NCI-H748 (cell line): ENCODE results near the gene NCK2.
A peak's percentile ranks its signal among the peaks of the same experiment; 100 is the strongest.

Experiments used
- DNase-seq: peaks from one replicate; lab custom pipeline; 2025; ENCODE audit not compliant: unreplicated experiment; lab: John Stamatoyannopoulos, UW

The NCK2 gene

GRCh38 chr2:105866216-105867185, 121.8 kb downstream of the NCK2 start:
- DNase-seq, result no peak

DNA sequence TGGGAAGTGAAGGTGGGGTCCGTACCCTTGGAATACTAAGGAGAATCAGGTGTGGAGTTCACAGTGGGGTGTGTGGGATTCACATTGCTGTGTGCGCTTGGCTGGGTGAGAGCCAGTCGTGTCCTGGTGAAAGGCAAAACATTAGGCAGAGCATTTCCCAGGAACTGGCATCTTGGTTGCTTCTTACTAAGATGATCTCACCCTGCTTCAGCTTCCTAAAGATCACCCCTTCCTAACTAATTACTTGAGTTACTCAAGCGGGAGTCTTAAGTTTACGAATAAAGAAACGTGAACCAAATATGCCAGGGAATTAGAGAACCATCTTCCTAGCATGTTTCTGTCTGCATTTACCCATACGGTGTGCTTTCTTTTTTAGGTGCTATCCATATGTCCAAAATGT, 122.9 kb downstream of the NCK2 start:
- DNase-seq, result no peak

DNA sequence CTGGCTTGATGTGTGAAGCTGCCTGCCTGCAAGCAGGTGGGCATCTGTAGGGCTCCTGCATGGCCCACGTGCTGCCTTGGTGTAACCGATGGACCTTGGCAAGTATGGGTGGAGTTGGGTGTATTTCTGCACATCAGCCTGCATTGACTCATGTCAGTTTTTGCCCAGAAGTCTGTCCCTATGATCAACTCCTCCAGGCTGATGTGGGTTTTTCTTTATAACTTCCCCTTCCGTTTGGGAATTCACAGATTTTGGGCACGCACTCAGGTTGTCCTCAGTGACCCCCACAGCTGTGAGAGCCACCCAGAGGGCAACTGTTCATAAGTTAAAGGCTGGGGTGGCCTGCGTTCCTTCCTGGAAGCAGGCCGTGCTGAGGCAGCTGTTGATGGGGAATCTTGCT, 123.3 kb downstream of the NCK2 start:
- DNase-seq, result no peak

DNA sequence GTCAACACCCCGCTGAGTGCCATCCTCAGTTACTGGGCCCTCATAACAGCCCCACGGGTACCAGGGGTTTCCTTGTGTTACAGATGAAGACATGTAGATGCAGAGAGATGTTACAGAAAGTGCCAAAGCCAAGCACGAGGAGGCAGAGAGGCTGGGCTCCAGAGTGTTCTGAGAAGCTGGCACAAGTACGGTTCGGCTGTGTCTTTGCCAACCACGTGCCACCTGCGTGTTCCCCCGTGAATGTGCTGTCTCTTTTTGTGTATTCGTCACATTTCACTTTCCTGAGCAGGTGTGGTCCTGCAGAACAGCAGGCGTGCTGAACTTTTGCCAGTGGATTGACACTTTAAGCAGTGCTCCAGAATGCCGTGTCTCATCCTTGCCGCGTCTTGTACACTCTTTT, 124.6 kb downstream of the NCK2 start:
- no peak for DNase-seq

DNA sequence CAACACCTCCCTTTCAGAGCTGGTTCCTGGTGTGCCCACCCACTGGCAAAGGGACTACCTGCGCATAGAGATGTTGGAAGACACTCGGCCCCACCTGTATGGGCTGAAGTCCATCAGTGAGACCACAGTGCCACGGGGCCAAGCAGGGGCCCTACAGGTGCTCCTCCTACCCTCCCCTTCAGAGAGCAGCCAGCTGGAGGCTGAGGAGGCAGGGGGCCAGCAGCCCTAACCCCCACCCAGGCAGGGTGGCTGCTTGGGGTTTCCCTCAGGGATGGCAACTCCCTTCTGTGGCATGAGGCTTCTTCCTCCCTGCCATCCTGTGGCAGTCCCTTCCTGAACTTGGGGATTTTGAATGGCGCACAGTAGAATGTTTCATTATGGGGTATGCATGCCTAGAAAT, 125.3 kb downstream of the NCK2 start:
- DNase-seq, result no peak

DNA sequence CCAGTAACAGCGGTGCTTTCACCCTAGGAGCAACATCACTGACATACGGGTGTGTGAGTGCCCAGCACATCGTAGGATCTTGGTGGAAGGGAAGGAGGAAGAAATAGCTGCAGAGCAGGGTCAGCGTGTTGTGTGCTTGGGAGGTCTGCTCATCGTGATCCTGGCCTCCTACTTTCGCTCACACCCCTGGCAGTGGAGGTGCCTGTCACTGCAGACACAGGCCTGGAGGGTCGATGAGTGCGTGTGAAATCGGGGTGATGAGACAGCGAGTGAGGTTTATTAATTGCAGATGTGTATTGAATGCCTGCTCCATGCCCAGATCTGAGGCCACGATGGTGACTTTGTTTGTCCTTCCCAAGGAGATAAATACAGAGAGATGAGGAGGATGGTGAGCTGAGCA, 126.1 kb downstream of the NCK2 start:
- no peak for DNase-seq

- DNase-seq, result no peak
Observed at GRCh38 chr2:105872142-105872728, 127.5 kb downstream of the NCK2 start.

- no peak for DNase-seq
Observed at GRCh38 chr2:105872830-105873229, 128.1 kb downstream of the NCK2 start.

GRCh38 chr2:105873281-105873680, 128.6 kb downstream of the NCK2 start:
- DNase-seq, result no peak

DNA sequence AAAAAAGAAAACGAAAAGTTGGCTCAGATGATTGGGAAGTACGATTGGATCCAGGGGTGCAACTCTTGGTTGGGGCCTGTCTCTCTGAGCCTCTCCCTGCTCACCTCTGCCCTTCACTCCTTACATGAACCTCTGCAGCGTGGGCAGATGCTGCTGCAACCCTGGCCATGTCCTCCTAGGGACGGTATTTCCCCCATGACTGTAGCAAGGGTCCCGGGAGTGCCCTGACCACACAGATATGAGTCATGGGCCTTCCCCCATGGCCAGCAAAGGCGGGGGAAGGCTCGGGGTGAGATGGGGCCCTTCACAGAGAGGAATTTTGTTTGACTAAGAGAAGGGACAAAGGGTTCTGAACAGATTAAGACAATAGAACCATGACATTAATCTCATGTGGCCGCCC, 129.0 kb downstream of the NCK2 start:
- DNase-seq, result no peak

- no peak for DNase-seq
Observed at GRCh38 chr2:105874466-105874865, 129.8 kb downstream of the NCK2 start.

DNA sequence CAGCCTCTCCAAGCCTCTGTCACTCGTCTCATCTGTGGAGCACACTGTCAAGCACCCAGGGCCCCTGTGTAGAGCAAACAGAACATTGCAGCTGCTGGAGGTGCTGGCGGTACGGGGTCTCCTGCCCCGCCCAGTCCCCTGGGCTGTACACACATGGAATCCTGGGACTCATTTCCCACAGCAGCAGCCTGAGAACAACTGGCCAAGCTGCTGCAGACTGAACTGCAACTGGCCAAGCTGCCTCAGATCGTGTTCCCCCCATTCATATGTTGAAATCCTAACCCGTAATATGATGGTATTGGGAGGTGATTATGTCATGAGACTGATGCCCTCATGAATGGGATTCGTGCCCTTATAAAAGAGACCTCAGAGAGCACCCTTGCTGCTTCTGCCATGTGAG, 130.5 kb downstream of the NCK2 start:
- DNase-seq, result peak; percentile 31

- no peak for DNase-seq
Observed at GRCh38 chr2:105876191-105876590, 131.5 kb downstream of the NCK2 start.

DNA sequence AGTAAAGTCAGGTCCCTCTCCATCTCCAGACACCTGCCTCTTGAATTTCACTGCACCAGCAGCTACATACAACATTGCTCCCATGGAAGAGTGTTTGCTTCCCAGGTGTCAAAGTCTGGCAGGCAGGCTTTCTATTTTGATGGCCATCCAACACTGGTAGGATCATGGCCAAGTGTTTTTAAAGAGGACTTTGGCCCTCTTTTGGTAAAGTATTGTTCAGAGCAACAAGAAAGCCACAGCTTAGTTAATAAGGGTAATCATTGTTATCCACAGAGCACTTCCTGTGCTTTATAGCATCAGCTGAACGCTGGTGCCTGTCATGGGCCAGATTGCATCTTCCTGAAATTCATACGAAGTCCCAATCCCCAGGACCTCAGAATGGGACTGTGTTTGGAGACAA, 133.2 kb downstream of the NCK2 start:
- DNase-seq, result no peak

- DNase-seq, result no peak
Observed at GRCh38 chr2:105879106-105879802, 134.5 kb downstream of the NCK2 start.

GRCh38 chr2:105879803-105880300, 135.1 kb downstream of the NCK2 start:
- no peak for DNase-seq

GRCh38 chr2:105880637-105881036, 135.9 kb downstream of the NCK2 start:
- no peak for DNase-seq

DNA sequence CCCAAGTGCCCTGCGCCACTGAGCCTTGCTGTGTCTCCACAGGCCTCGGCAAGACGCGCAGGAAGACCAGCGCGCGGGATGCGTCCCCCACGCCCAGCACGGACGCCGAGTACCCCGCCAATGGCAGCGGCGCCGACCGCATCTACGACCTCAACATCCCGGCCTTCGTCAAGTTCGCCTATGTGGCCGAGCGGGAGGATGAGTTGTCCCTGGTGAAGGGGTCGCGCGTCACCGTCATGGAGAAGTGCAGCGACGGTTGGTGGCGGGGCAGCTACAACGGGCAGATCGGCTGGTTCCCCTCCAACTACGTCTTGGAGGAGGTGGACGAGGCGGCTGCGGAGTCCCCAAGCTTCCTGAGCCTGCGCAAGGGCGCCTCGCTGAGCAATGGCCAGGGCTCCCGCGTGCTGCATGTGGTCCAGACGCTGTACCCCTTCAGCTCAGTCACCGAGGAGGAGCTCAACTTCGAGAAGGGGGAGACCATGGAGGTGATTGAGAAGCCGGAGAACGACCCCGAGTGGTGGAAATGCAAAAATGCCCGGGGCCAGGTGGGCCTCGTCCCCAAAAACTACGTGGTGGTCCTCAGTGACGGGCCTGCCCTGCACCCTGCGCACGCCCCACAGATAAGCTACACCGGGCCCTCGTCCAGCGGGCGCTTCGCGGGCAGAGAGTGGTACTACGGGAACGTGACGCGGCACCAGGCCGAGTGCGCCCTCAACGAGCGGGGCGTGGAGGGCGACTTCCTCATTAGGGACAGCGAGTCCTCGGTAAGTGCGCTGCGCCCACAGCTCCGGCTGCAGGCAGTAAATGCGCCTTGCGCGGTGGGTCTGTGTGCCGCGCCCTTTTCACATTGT, 136.8 kb downstream of the NCK2 start:
- no peak for DNase-seq

GRCh38 chr2:105882341-105882740, 137.6 kb downstream of the NCK2 start:
- no peak for DNase-seq

DNA sequence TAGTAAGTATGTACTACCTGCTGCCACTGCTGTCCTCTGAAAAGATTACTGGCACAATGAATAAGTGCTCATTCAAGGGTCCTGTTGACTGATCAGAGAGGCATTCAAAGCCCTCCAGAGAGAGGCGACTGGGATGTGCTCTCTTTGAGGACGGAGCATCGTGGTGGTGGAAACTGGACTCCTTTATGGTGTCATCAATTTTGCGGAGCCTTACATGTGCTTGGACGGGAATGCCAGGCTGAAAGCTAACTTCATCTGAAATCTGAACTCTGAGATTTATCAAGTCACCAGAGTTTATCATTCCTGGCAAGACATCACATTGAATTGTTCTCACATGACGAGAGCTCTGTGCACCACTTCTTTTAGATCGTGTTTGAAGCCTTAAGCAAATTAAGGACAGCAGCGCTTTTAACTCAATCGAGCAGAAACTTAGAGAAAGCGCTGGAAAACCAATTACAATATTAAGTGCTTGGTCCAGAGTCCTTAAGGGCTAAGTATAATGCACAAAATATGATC, 138.3 kb downstream of the NCK2 start:
- DNase-seq, result no peak
